Measurements from ENCODE around the gene FOXP1.

The FOXP1 gene

DNA sequence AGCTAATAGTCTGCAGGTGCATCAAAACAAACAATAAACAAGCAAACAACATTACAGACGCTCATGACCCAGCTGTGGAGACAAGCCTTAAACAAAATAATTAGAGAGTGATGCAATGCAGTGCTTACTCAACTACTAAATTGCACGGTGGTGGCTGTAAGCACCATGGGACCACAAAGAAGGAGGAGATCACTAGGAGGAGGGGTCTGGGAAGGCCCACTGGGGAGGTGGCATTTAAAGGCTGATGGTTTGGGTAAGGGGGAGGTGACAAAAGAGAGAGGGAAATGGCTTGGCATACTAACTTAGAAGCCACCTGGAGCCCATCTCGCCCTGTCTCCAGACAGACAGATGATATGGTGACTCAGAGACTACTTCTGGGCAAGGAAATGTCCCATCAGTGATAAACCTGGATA is 516.7 kb downstream of the FOXP1 start:
- DNase-seq: no peak

DNA sequence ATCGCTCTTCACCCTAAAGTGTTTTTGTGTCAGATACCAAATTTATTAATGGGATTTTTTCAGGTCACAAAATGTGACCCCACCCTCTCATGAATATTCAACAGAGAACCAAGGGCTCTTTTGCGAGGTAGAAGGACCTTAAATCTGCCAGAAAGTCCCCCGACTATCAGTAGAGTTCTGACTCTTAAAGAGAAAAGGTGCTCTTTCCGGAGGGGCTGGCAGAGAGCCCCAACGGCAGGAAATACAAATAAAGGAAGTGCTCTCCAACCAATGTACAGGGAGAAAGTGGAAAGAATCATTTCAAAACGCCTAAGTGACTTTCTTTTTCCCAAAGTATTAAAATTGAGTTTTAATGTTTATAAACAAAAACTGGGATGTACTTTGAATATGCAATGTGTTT is 517.2 kb downstream of the FOXP1 start:
- DNase-seq: no peak

GRCh38 chr3:71065764-71066013 is 517.8 kb downstream of the FOXP1 start:
- DNase-seq: no peak

- DNase-seq: peak in 48 of 56 donors; percentile 16 to 86 (median 65)
These were observed 518.4 kb downstream of the FOXP1 start for GRCh38 chr3:71064956-71065763.

DNA sequence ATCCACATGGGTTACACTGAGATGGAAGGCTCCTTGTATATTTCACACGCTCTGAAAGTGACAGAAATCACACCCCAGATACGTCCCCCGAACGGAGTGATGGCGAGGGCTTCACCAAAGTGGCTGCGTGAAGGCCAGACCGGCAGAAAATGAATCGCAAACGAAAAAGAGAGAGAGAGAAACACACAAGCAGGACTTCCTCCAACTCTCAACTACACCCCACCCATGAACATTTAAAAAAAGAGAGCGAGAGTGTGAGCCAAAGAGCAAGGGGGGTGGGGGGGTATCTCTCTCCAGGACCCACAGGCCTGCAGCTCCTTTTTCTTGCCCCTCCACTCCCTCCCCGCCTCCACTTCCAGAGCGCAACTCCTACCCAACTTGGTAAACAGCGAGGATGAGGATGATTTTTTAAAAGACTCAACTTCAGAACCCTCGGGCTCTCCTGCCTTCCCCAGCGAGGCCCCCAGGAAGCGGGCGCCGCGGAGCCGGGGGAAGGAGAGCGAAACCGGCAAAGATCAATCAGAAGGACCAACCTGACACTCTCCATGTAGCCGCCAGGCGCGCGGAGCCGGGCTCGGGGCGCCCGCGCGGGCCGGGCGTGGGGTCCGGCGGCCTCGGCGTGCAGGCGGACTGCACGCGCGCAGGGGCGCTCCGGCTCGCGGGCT is 519.1 kb downstream of the FOXP1 start:
- peak in 28 of 56 donors; percentile 34 to 77 (median 66) for DNase-seq

DNA sequence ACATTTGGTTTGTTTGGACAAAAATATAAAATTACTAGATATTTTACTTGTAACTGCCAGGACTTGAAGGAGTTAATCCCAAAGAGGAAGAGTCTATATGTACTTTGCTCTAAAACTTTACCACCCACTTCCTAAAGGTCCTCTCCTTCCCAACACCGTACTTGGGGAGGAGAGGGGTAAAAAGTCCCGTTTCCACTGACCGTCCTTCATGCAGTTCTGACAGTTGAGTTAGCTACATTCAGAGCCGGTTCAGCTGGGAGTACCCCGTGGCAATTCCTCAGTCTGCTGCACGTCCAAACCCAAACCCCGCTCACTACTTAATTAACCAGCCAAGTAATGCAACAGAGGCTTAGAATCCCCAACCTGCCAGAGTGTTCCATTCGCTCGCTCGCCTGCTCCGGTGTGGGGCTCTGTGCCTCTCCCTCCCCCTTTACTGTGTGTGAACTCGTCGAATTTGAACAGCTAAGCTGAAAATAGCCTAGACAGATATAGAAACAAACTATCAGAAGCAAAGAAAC is 519.7 kb downstream of the FOXP1 start:
- DNase-seq: peak in 35 of 56 donors; percentile 12 to 74 (median 43)

GRCh38 chr3:71062952-71063772 is 520.4 kb downstream of the FOXP1 start:
- DNase-seq: no peak

DNA sequence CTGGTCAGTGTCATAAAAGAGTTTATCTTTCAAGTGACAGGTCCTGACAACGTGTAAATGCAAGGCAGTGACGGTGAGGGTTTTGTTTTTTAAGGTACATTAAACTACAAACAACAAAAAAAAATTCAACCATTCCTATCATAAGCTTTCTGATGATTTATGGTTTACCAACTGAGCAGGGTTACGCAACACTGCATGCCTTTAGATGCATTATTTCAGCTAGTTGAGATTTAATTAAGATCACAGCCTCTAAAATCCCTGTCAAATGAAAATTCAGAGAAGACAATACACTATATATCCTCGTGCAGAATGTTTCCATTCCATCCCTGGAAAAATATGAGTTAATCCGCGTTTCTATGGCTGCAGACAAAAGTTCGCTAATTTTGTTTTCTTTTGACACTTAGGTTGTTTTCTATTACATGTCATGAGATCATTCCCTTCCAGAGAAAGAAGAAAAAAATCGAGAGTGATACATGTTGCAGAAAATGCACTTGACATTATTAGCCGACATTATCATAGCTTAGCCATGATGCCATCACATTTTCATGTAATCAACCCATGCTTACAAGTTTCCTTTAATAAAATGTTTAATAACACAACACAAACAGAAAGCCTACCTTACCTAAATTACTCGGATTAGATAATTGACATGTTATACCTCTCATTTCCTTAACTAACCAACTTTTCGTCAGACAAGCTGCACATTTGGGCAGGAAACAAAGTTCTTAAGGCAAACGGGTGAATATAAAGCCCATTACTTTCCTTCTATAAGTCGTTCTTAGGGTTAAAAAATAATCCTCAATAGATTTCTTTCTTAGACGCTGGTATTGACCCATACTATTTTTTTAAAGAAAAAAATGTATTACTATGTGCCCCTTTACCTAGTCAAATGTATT is 521.2 kb downstream of the FOXP1 start:
- no peak for DNase-seq

- DNase-seq: no peak
These were observed 521.9 kb downstream of the FOXP1 start for GRCh38 chr3:71061581-71061980.

- DNase-seq: no peak
These were observed 522.5 kb downstream of the FOXP1 start for GRCh38 chr3:71061037-71061436.

GRCh38 chr3:71060536-71060935 is 523.0 kb downstream of the FOXP1 start:
- no peak for DNase-seq

GRCh38 chr3:71057526-71057894 is 526.0 kb downstream of the FOXP1 start:
- no peak for DNase-seq

DNA sequence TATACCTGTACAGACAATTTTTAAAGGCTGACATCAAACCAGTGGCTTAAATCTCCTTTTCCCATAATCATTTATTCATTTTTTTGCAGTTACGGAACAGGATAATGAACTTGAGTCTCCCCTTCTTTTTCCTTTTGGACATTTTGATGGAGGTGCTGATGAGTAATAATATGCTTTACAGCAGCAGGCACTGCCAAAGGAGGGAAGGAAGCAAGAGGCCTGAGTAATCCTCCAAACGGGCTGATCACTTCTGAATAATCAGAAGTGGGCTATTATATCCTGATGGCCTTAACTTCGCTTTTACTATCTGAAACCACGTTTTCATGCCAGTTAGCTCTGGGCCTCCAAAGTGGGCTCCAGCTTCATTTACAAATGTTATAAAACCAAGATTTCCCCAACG is 527.2 kb downstream of the FOXP1 start:
- no peak for DNase-seq

DNA sequence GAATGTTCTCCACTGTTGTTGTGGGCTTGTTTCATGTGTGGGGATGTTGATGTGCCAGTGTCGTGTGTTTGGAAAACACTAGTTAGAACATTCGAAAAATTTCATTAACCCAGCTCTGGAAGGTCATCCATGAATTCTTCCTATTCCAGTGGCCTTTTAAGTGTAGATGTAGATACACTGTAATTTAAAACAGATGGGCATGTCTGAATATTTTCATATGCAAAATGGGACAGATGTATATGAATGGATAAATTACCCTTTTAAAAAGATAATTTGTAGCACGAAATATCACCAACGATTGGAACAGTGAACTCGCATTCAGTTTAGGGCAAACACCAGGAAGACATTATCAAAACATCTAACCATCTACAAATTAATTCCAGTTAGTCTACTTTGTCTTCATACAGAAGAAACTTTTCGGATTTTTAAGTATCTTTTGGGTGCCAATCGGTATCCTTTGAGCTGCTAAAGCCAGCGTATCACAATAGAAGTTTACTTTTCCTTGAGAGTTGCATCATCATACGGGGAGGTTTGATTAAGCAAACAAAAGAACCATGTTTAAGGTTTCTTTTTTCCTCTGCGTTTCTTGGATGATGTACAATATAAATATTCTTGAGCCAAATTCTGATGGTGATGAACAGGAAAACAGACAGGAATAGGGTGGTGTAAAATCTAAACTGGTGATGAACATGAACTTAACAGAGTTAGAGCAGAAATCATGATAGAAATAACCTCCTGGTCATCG is 528.1 kb downstream of the FOXP1 start:
- DNase-seq: no peak

GRCh38 chr3:71054312-71054711 is 529.2 kb downstream of the FOXP1 start:
- no peak for DNase-seq

- no peak for DNase-seq
These were observed 530.0 kb downstream of the FOXP1 start for GRCh38 chr3:71053495-71053894.

GRCh38 chr3:71052716-71053115 is 530.8 kb downstream of the FOXP1 start:
- DNase-seq: peak in 1 of 56 donors; percentile 9

GRCh38 chr3:71051893-71052687 is 531.4 kb downstream of the FOXP1 start:
- no peak for DNase-seq

GRCh38 chr3:71051259-71051595 is 532.3 kb downstream of the FOXP1 start:
- peak in 1 of 56 donors; percentile 26 for DNase-seq

Data from nucleus accumbens (tissue), 56 donors.